OCI-LY7 (cell line): ENCODE results near the gene INSRR. TPM values are rescaled to one million over a fixed set of nuclear protein-coding genes. Genes with fewer than 3 reads are reported as not detected.

Experiments used
- BruUV-seq: library from RNA; stranded (reverse); fragments of 400-500 nt; replicated peaks from 2 replicates; lab custom pipeline; 2021; lab: Mats Ljungman, UMichigan
- CTCF ChIA-PET: fragments of 300-600 bp; sonication (Branson Sonifier 250); formaldehyde crosslinking; loops from one replicate; lab custom pipeline; 2022; ENCODE audit warnings: antibody characterized with exemption; ENCODE audit not compliant: unreplicated experiment; lab: Charles Lee
- POLR2A ChIA-PET: fragments of 300-600 bp; sonication (Branson Sonifier 250); formaldehyde crosslinking; loops from one replicate; lab custom pipeline; 2022; ENCODE audit warnings: antibody characterized with exemption; lab: Charles Lee
- DNase-seq: peaks from one replicate; pipeline ENCODE4 v3.0.0-alpha.2; 2015; ENCODE audit warnings: low spot score
- H2AFZ ChIP-seq: fragments of 200-600 bp; sonication (generic), shearing (Covaris generic); 2 replicates; pipeline ENCODE4 v1.6.1; 2014; ENCODE audit warnings: mild to moderate bottlenecking, antibody characterized with exemption, low read length, moderate library complexity
- H3K27ac ChIP-seq: fragments of 200-600 bp; sonication (generic); 2 replicates; pipeline ENCODE4 v1.5.1; 2014; ENCODE audit warnings: mixed run types, low read depth, mild to moderate bottlenecking, moderate library complexity, low read length, inconsistent platforms; ENCODE audit not compliant: poor library complexity, severe bottlenecking
- H3K36me3 ChIP-seq: fragments of 200-600 bp; sonication (generic); 2 replicates; pipeline ENCODE4 v1.6.1; 2014; ENCODE audit warnings: mild to moderate bottlenecking, antibody characterized with exemption, low read length, moderate library complexity, mixed read lengths; ENCODE audit not compliant: insufficient read depth
- H3K4me1 ChIP-seq: fragments of 200-600 bp; sonication (generic); 2 replicates; pipeline ENCODE4 v1.5.1; 2014; ENCODE audit warnings: mild to moderate bottlenecking, low read length; ENCODE audit not compliant: insufficient read depth, poor library complexity, severe bottlenecking
- H3K4me2 ChIP-seq: fragments of 200-600 bp; sonication (generic); 2 replicates; pipeline ENCODE4 v1.6.1; 2014; ENCODE audit warnings: mild to moderate bottlenecking, low read length
- H3K4me3 ChIP-seq: fragments of 200-600 bp; sonication (generic); 2 replicates; pipeline ENCODE4 v1.5.1; 2014; ENCODE audit warnings: mild to moderate bottlenecking, low read depth, low read length; ENCODE audit not compliant: poor library complexity, severe bottlenecking
- H3K79me2 ChIP-seq: fragments of 200-600 bp; sonication (generic); 2 replicates; pipeline ENCODE4 v1.6.1; 2016; ENCODE audit warnings: low read depth, mild to moderate bottlenecking, low read length, moderate library complexity, mixed read lengths; ENCODE audit not compliant: insufficient read depth
- H3K9me2 ChIP-seq: fragments of 200-600 bp; sonication (generic); 2 replicates; pipeline ENCODE4 v1.6.1; 2016; ENCODE audit warnings: mild to moderate bottlenecking, low read length, mixed read lengths; ENCODE audit not compliant: insufficient read depth
- H3K9me3 ChIP-seq: fragments of 200-600 bp; sonication (generic); 2 replicates; pipeline ENCODE4 v1.6.1; 2014; ENCODE audit warnings: mild to moderate bottlenecking, mixed run types, low read length, mixed read lengths
- H4K20me1 ChIP-seq: fragments of 200-600 bp; sonication (generic); 2 replicates; pipeline ENCODE4 v1.6.1; 2014; ENCODE audit warnings: mild to moderate bottlenecking, antibody characterized with exemption, low read length, moderate library complexity, mixed read lengths; ENCODE audit not compliant: insufficient read depth
- CTCF ChIP-seq: fragments of 200-600 bp; sonication (generic); conservative IDR thresholded peaks from 2 replicates; pipeline ENCODE4 v1.5.1; 2014; ENCODE audit warnings: mild to moderate bottlenecking, antibody characterized with exemption, low read length, moderate library complexity, mixed read lengths
- EZH2phosphoT487 ChIP-seq: fragments of 200-600 bp; sonication (generic); IDR thresholded peaks from 2 replicates; pipeline ENCODE4 v1.6.1; 2018; ENCODE audit warnings: low read depth, borderline replicate concordance, mild to moderate bottlenecking, mixed run types, antibody characterized with exemption, low read length, moderate library complexity, mixed read lengths
- intact Hi-C: fragments of 100-400 bp; cut with micrococcal nuclease; formaldehyde crosslinking; loops from one replicate; pipeline ENCODE4 v1.10.0; 2022; ENCODE audit not compliant: unreplicated experiment
- total RNA-seq, 2 experiments: library from RNA; depleted of rRNA in 1 of 2; stranded (reverse); fragments of >200 nt in 1 of 2; shearing (Covaris generic) in 1 of 2; gene quantifications; 2 replicates each; pipeline ENCODE4 v1.2.3, GENCODE V29; 2014 to 2022

The INSRR gene
- total RNA-seq, 2 experiments from 2014 or later: not detected

- Histone ChIP-seq H3K4me1 (peaks cover 15% of the 10 kb centered on the region), H3K79me2 (no peaks in the 10 kb centered on the region), H3K9me3 (no peaks in the 10 kb centered on the region), H4K20me1 (0 out of 2 replicates have a peak, but pooled peaks cover 4% of the 10 kb centered on the region), H2AFZ (no peak overlapping the region), H3K4me3 (no peak overlapping the region), H3K9me2 (no peaks in the 10 kb centered on the region), H3K4me2 (no peak overlapping the region), H3K36me3 (peaks cover 98% of the 10 kb centered on the region), H3K27ac (no peak overlapping the region)
- no peak for DNase-seq
- intact Hi-C loops: loop anchor here (5.0 to 10.0 kb wide), 2 partner anchors 42 to 111 kb away; no protein-coding TSS in a partner anchor
- TF ChIP-seq CTCF: no peak
- no peak for TF ChIP-seq EZH2phosphoT487
- CTCF ChIA-PET: no interaction called here
- POLR2A ChIA-PET: interaction anchor here (0.6 to 0.7 kb wide), 2 partner anchors 25 to 32 kb away, joined by 3 to 4 read pairs; no protein-coding TSS in a partner anchor
- BruUV-seq: no TSS peak
These were observed 63.6 kb downstream of the INSRR start for GRCh38 chr1:156795374-156795733.

DNA sequence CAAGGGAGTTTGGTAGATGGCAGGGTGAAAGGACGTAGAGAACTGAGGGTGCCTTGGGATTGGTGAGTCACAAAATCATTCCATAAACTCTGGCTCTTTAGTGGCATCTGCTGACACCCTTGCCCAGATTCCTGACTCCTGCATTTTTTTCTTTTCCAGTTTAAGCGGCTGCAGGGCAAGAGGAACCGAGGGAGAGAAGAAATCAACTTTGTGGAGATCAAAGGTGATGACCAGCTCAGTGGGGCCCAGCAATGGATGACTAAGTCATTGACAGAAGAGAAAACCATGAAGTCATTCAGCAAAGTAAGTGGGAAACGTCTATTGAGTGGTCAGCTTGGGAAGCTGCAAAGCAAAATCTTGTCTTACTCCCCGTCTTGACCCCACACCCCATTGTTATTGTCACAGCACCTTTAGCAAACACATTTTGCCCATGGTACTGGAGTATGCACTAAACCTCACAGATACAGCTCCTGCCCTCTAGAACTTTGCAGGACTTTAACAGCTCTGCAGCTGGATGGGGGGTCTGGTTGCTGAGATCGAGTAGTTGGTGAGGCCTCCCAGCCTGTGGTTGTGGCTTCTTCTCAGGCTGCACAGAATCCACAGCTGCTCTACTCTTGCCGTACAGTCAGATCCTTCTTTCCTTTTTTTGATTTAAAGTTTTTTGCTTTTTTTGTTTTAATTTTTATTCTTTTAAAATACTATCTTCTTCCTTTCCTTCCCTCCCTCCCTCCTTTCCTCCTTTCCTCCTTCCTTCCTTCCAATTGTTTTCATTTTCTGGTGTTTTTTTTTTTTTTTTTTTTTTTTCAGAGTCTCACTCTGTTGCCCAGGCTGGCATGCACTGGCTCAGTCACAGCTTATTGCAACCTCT lies 64.2 kb downstream of the INSRR start:
- no peaks in the 10 kb centered on the region for H3K79me2 ChIP-seq
- no peak for DNase-seq
- ChIA-PET POLR2A (interaction anchor here (0.6 to 0.7 kb wide), 2 partner anchors 25 to 32 kb away, joined by 3 to 4 read pairs; no protein-coding TSS in a partner anchor), CTCF (no interaction called here)
- H3K9me3 ChIP-seq: no peaks in the 10 kb centered on the region
- H3K27ac ChIP-seq: no peak overlapping the region
- TF ChIP-seq EZH2phosphoT487: no peak
- no peak for TF ChIP-seq CTCF
- BruUV-seq: no TSS peak
- intact Hi-C loops: loop anchor here (5.0 to 10.0 kb wide), 2 partner anchors 43 to 110 kb away; no protein-coding TSS in a partner anchor
- H3K9me2 ChIP-seq: no peaks in the 10 kb centered on the region
- 0 out of 2 replicates have a peak, but pooled peaks cover 4% of the 10 kb centered on the region for H4K20me1 ChIP-seq
- no peak overlapping the region for H2AFZ ChIP-seq
- no peak overlapping the region for H3K4me3 ChIP-seq
- H3K4me1 ChIP-seq: peaks cover 15% of the 10 kb centered on the region
- H3K4me2 ChIP-seq: no peak overlapping the region
- peaks cover 98% of the 10 kb centered on the region for H3K36me3 ChIP-seq

Other genes starting within 250 kb of the INSRR start
- 0.41 and 0.62 TPM in 2 replicates for gene HAPLN2, start 239.7 kb downstream of the INSRR start, total RNA-seq (2014; rRNA removed; shearing (Covaris generic))
- 1.1 and 1.4 TPM in 2 replicates for gene HAPLN2, start 239.7 kb downstream of the INSRR start, total RNA-seq (2022)
- gene BCAN, start 217.0 kb downstream of the INSRR start, total RNA-seq (2014; rRNA removed; shearing (Covaris generic)): 0.44 TPM in 1 of 2 replicates, not detected in the other
- gene BCAN, start 217.0 kb downstream of the INSRR start, total RNA-seq (2022): not detected in 2 replicates
- not detected in 2 replicates for gene NES, start 181.7 kb downstream of the INSRR start, total RNA-seq (2014; rRNA removed; shearing (Covaris generic))
- gene NES, start 181.7 kb downstream of the INSRR start, total RNA-seq (2022): not detected in 2 replicates
- gene CRABP2, start 153.5 kb downstream of the INSRR start, total RNA-seq (2014; rRNA removed; shearing (Covaris generic)): 1.4 and 2.8 TPM in 2 replicates
- gene CRABP2, start 153.5 kb downstream of the INSRR start, total RNA-seq (2022): 1.5 and 2.1 TPM in 2 replicates
- gene METTL25B, start 130.6 kb downstream of the INSRR start, total RNA-seq (2014; rRNA removed; shearing (Covaris generic)): 24.7 and 28.0 TPM in 2 replicates
- gene METTL25B, start 130.6 kb downstream of the INSRR start, total RNA-seq (2022): 45.6 and 54.1 TPM in 2 replicates
- gene ISG20L2, start 130.4 kb downstream of the INSRR start, total RNA-seq (2014; rRNA removed; shearing (Covaris generic)): 36.5 and 37.9 TPM in 2 replicates
- 71.3 and 74.1 TPM in 2 replicates for gene ISG20L2, start 130.4 kb downstream of the INSRR start, total RNA-seq (2022)
- gene MRPL24, start 118.0 kb downstream of the INSRR start, total RNA-seq (2014; rRNA removed; shearing (Covaris generic)): 55.3 and 69.0 TPM in 2 replicates
- 49.3 and 56.6 TPM in 2 replicates for gene MRPL24, start 118.0 kb downstream of the INSRR start, total RNA-seq (2022)
- gene HDGF, start 107.4 kb downstream of the INSRR start, total RNA-seq (2014; rRNA removed; shearing (Covaris generic)): 291 and 346 TPM in 2 replicates
- 315 and 329 TPM in 2 replicates for gene HDGF, start 107.4 kb downstream of the INSRR start, total RNA-seq (2022)
- gene PRCC, start 91.6 kb downstream of the INSRR start, total RNA-seq (2014; rRNA removed; shearing (Covaris generic)): 53.7 and 54.0 TPM in 2 replicates
- gene PRCC, start 91.6 kb downstream of the INSRR start, total RNA-seq (2022): 81.5 and 82.9 TPM in 2 replicates
- 5.5 and 5.8 TPM in 2 replicates for gene SH2D2A, start 42.3 kb downstream of the INSRR start, total RNA-seq (2014; rRNA removed; shearing (Covaris generic))
- 2.1 and 2.2 TPM in 2 replicates for gene SH2D2A, start 42.3 kb downstream of the INSRR start, total RNA-seq (2022)
- not detected in 2 replicates for gene NTRK1, start 1.7 kb upstream of the INSRR start, total RNA-seq (2014; rRNA removed; shearing (Covaris generic))
- gene NTRK1, start 1.7 kb upstream of the INSRR start, total RNA-seq (2022): not detected in 2 replicates
- not detected in 2 replicates for gene PEAR1, start 34.6 kb upstream of the INSRR start, total RNA-seq (2014; rRNA removed; shearing (Covaris generic))
- gene PEAR1, start 34.6 kb upstream of the INSRR start, total RNA-seq (2022): not detected in 2 replicates
- not detected in 2 replicates for gene LRRC71, start 61.5 kb upstream of the INSRR start, total RNA-seq (2014; rRNA removed; shearing (Covaris generic))
- gene LRRC71, start 61.5 kb upstream of the INSRR start, total RNA-seq (2022): not detected in 2 replicates
- 1.5 and 1.8 TPM in 2 replicates for gene ARHGEF11, start 186.6 kb upstream of the INSRR start, total RNA-seq (2014; rRNA removed; shearing (Covaris generic))
- gene ARHGEF11, start 186.6 kb upstream of the INSRR start, total RNA-seq (2022): 3.4 and 3.8 TPM in 2 replicates
- not detected in 2 replicates for gene ETV3L, start 240.7 kb upstream of the INSRR start, total RNA-seq (2014; rRNA removed; shearing (Covaris generic))
- not detected in 2 replicates for gene ETV3L, start 240.7 kb upstream of the INSRR start, total RNA-seq (2022)